ENCODE measurements around the gene TRIM71. TPM values are rescaled to one million over a fixed set of nuclear protein-coding genes. Genes with fewer than 3 reads are reported as not detected.
A peak's percentile ranks its signal among the peaks of the same experiment; 100 is the strongest.

Gene TRIM71
- total and polyA plus RNA-seq, 2 experiments from 2014 or later = under 0.01 to 0.03 TPM

DNA sequence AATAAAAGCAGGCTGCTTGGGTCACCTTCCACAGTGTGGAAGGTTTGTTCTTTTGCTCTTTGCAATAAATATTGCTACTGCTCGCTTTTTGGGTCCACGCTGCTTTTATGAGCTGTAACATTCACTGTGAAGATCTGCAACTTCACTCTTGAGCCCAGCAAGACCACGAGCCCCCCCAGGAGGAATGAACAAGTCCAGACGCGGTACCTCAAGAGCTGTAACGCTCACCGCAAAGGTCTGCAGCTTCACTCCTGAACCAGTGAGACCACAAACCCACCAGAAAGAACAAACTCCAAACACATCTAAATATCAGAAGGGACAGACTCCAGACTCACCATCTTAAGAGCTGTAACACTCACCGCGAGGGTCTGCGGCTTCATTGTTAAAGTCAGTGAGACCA, 86.2 kb downstream of the TRIM71 start:
- no peaks in the 10 kb centered on the region for H3K9me2 ChIP-seq (ENCODE audit: insufficient read depth)
- H3F3A ChIP-seq (ENCODE audit: insufficient read depth) = no peaks in the 10 kb centered on the region
- no peak overlapping the region for H3K27ac ChIP-seq
- in situ Hi-C loops (cut with MboI) = no loop called here
- H3K79me2 ChIP-seq (ENCODE audit: insufficient read depth) = no peaks in the 10 kb centered on the region
- no peak overlapping the region for H2AFZ ChIP-seq
- TF ChIP-seq EZH2 (IDR thresholded peaks at IDR 0.05; ENCODE audit: insufficient read depth, poor library complexity, severe bottlenecking) (no peak), EZH2phosphoT487 (IDR thresholded peaks at IDR 0.05; ENCODE audit: insufficient read depth, low read depth) (no peak)
- WGBS, 2 experiments (ENCODE audit: low coverage in 1 of 2, low lambda C conversion rate in 2 of 2, missing lambda C conversion rate in 2 of 2) = 90 to 92% methylated on average over 10 of the region's 10 CpGs
- H4K20me1 ChIP-seq (ENCODE audit: insufficient read depth) = no peaks in the 10 kb centered on the region
- DNase-seq = no peak
- no peaks in the 10 kb centered on the region for H3K36me3 ChIP-seq (ENCODE audit: low read depth)
- H3K9ac ChIP-seq = no peak overlapping the region
- H3K4me1 ChIP-seq (ENCODE audit: insufficient read depth) = no peaks in the 10 kb centered on the region
- no peak overlapping the region for H3K4me3 ChIP-seq
- no peak overlapping the region for H3K4me2 ChIP-seq (ENCODE audit: unreplicated experiment)
- peaks cover 20% of the 10 kb centered on the region for H3K27me3 ChIP-seq (replicated peaks; ENCODE audit: insufficient read depth)
- no peaks in the 10 kb centered on the region for H3K9me3 ChIP-seq (ENCODE audit: low read depth)

DNA sequence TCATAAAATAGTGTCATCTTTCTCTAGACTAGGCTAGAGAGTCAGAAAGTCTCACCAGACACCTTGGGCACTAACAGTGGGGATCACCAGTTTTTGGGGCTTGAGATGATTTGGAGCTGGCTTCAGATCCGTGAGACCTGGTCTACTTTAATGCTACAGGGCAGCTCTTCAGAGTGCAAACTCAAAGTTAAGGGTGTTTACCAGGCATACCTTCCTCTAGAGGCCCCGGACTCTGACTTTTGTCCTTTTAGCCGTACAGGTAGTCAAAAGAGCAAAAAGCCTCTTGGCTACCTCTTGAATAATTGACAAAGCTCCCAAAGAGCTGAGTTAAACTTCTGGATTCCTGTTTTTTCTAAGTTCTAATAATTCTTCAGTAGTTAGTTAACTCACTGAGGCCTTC, 92.2 kb downstream of the TRIM71 start:
- no peaks in the 10 kb centered on the region for H3K9me3 ChIP-seq (ENCODE audit: low read depth)
- peaks cover 8% of the 10 kb centered on the region; the same call in 1 of the 2 replicates for H3F3A ChIP-seq (ENCODE audit: insufficient read depth)
- H3K79me2 ChIP-seq (ENCODE audit: insufficient read depth) = no peaks in the 10 kb centered on the region
- H3K4me2 ChIP-seq (ENCODE audit: unreplicated experiment) = no peak overlapping the region
- 75 to 78% methylated on average over 3 of the region's 3 CpGs for WGBS, 2 experiments (ENCODE audit: low coverage in 1 of 2, low lambda C conversion rate in 2 of 2, missing lambda C conversion rate in 2 of 2)
- H3K4me1 ChIP-seq (ENCODE audit: insufficient read depth) = peaks cover 17% of the 10 kb centered on the region
- DNase-seq = no peak
- no peaks in the 10 kb centered on the region for H3K36me3 ChIP-seq (ENCODE audit: low read depth)
- no peaks in the 10 kb centered on the region for H3K9me2 ChIP-seq (ENCODE audit: insufficient read depth)
- H3K27me3 ChIP-seq (replicated peaks; ENCODE audit: insufficient read depth) = 0 out of 2 replicates have a peak, but pooled peaks cover 5% of the 10 kb centered on the region
- no peak overlapping the region for H3K4me3 ChIP-seq
- in situ Hi-C loops (cut with MboI) = no loop called here
- no peak overlapping the region for H3K27ac ChIP-seq
- H3K9ac ChIP-seq = no peak overlapping the region
- no peak for TF ChIP-seq EZH2phosphoT487 (IDR thresholded peaks at IDR 0.05; ENCODE audit: insufficient read depth, low read depth)
- TF ChIP-seq EZH2 (IDR thresholded peaks at IDR 0.05; ENCODE audit: insufficient read depth, poor library complexity, severe bottlenecking) = no peak
- no peak overlapping the region for H2AFZ ChIP-seq
- no peaks in the 10 kb centered on the region for H4K20me1 ChIP-seq (ENCODE audit: insufficient read depth)

DNA sequence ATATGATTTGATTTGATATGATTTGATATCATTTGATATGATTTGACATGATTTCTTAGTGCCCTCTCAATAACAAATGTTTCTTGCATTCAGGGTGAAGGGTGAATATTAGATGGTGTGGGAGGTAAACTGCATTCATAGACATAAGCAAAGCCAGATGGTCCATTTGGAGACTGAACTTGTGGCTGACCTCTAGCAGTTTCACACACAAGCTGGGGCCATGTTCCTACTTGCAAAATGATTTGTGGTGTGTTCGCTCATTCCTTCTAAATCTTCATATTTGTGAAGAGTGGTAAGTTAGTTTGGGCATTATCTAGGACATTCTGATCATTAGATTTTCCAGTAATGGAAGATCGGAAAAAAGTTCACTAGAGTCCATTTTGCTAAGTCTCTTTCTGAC, 93.2 kb downstream of the TRIM71 start:
- Histone ChIP-seq H3K4me2 (ENCODE audit: unreplicated experiment) (no peak overlapping the region), H3K36me3 (ENCODE audit: low read depth) (no peaks in the 10 kb centered on the region), H3K9me2 (ENCODE audit: insufficient read depth) (no peaks in the 10 kb centered on the region), H2AFZ (no peak overlapping the region), H3K79me2 (ENCODE audit: insufficient read depth) (no peaks in the 10 kb centered on the region), H4K20me1 (ENCODE audit: insufficient read depth) (no peaks in the 10 kb centered on the region), H3K4me1 (ENCODE audit: insufficient read depth) (peaks cover 17% of the 10 kb centered on the region), H3K4me3 (no peak overlapping the region), H3K27ac (no peak overlapping the region), H3K27me3 (replicated peaks; ENCODE audit: insufficient read depth) (0 out of 2 replicates have a peak, but pooled peaks cover 5% of the 10 kb centered on the region), H3K9ac (no peak overlapping the region), H3K9me3 (ENCODE audit: low read depth) (no peaks in the 10 kb centered on the region), H3F3A (ENCODE audit: insufficient read depth) (peaks cover 8% of the 10 kb centered on the region; the same call in 1 of the 2 replicates)
- TF ChIP-seq EZH2phosphoT487 (IDR thresholded peaks at IDR 0.05; ENCODE audit: insufficient read depth, low read depth) = 0 out of 2 replicates have a peak, but pooled peaks have one; percentile 75
- TF ChIP-seq EZH2 (IDR thresholded peaks at IDR 0.05; ENCODE audit: insufficient read depth, poor library complexity, severe bottlenecking) = no peak
- DNase-seq = peak; percentile 55
- whole genome bisulfite sequencing, 2 experiments (ENCODE audit: low coverage in 1 of 2, low lambda C conversion rate in 2 of 2, missing lambda C conversion rate in 2 of 2) = 9 to 14% methylated on average over 2 of the region's 2 CpGs
- in situ Hi-C loops (cut with MboI) = no loop called here

DNA sequence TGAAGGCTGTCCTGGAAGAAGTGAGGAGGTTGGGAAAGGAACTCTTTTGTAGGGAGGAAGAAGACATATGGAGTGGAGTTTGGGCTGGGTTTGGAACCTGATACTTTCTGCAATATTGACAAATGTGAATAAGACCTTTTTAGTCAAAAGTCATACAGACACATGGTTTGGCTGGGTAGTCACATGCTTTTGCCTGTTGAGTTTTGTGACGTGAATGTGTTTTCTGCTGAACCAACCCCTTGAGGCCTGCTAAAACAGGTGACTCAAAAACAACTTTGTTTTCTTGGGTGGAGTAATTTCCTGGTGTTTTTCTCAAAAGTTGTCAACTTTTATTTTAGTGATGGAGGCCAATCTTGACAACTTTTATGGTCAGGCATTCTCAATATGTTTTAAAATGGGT, 94.2 kb downstream of the TRIM71 start:
- 95 to 96% methylated on average over 1 of the region's 1 CpG for WGBS, 2 experiments (ENCODE audit: low coverage in 1 of 2, low lambda C conversion rate in 2 of 2, missing lambda C conversion rate in 2 of 2)
- no peak for DNase-seq
- Histone ChIP-seq H3K9ac (no peak overlapping the region), H3K4me3 (no peak overlapping the region), H3K27me3 (replicated peaks; ENCODE audit: insufficient read depth) (0 out of 2 replicates have a peak, but pooled peaks cover 5% of the 10 kb centered on the region), H3K36me3 (ENCODE audit: low read depth) (no peaks in the 10 kb centered on the region), H2AFZ (no peak overlapping the region), H3K27ac (no peak overlapping the region), H3K9me2 (ENCODE audit: insufficient read depth) (no peaks in the 10 kb centered on the region), H3K9me3 (ENCODE audit: low read depth) (no peaks in the 10 kb centered on the region), H3F3A (ENCODE audit: insufficient read depth) (peaks cover 8% of the 10 kb centered on the region; the same call in 1 of the 2 replicates), H3K79me2 (ENCODE audit: insufficient read depth) (no peaks in the 10 kb centered on the region), H3K4me1 (ENCODE audit: insufficient read depth) (peaks cover 17% of the 10 kb centered on the region), H4K20me1 (ENCODE audit: insufficient read depth) (no peaks in the 10 kb centered on the region), H3K4me2 (ENCODE audit: unreplicated experiment) (no peak overlapping the region)
- in situ Hi-C loops (cut with MboI) = no loop called here
- TF ChIP-seq EZH2 (IDR thresholded peaks at IDR 0.05; ENCODE audit: insufficient read depth, poor library complexity, severe bottlenecking) (no peak), EZH2phosphoT487 (IDR thresholded peaks at IDR 0.05; ENCODE audit: insufficient read depth, low read depth) (no peak)

Measured in GM23248 (cell line).